Measurements from ENCODE around the gene APMAP.

GRCh38 chr20:24971376-24972101 lies 21.0 kb downstream of the APMAP start:
- no peak for TF ChIP-seq CTCF (IDR thresholded peaks at IDR 0.05)
- TF ChIP-seq EZH2 (IDR thresholded peaks at IDR 0.05) = no peak

Measured in neural progenitor cell (in vitro differentiated cells).